GM19438 (cell line): ENCODE results near the gene ITPK1.
"Not testable (repeated sequence)": the region's sequence is repeated elsewhere in the genome, so short reads cannot be mapped to it uniquely, and the experiment has no call there.

Experiments
- ATAC-seq: cut with Tn5 transposase; IDR thresholded peaks from one replicate; pipeline ENCODE4 v1.9.1; 2021; ENCODE audit warnings: low read depth; ENCODE audit not compliant: unreplicated experiment

The ITPK1 gene

GRCh38 chr14:93131257-93131820 lies 15.6 kb upstream of the ITPK1 start:
- ATAC-seq: not testable (repeated sequence)

GRCh38 chr14:93128725-93129459 lies 13.2 kb upstream of the ITPK1 start:
- no peak for ATAC-seq

GRCh38 chr14:93126111-93126510 lies 10.4 kb upstream of the ITPK1 start:
- ATAC-seq: no peak

- no peak for ATAC-seq
Observed at GRCh38 chr14:93122826-93123225, 7.1 kb upstream of the ITPK1 start.

GRCh38 chr14:93121030-93121834 lies 5.5 kb upstream of the ITPK1 start:
- no peak for ATAC-seq

GRCh38 chr14:93120517-93120916 lies 4.8 kb upstream of the ITPK1 start:
- ATAC-seq: no peak

GRCh38 chr14:93116676-93117200 lies 1.0 kb upstream of the ITPK1 start:
- ATAC-seq: no peak

- ATAC-seq: peak; percentile 58
Observed at GRCh38 chr14:93115069-93115820, 480 bp downstream of the ITPK1 start.

GRCh38 chr14:93114713-93115068 lies 1.0 kb downstream of the ITPK1 start:
- ATAC-seq: peak; percentile 3

GRCh38 chr14:93114068-93114710 lies 1.5 kb downstream of the ITPK1 start:
- no peak for ATAC-seq

GRCh38 chr14:93113678-93114067 lies 2.1 kb downstream of the ITPK1 start:
- no peak for ATAC-seq

- no peak for ATAC-seq
Observed at GRCh38 chr14:93112891-93113677, 2.6 kb downstream of the ITPK1 start.

- ATAC-seq: not testable (repeated sequence)
Observed at GRCh38 chr14:93111541-93111940, 4.2 kb downstream of the ITPK1 start.

GRCh38 chr14:93110856-93111419 lies 4.8 kb downstream of the ITPK1 start:
- no peak for ATAC-seq

GRCh38 chr14:93109572-93110481 lies 5.9 kb downstream of the ITPK1 start:
- ATAC-seq: no peak

GRCh38 chr14:93108105-93108504 lies 7.6 kb downstream of the ITPK1 start:
- ATAC-seq: no peak

GRCh38 chr14:93107453-93107852 lies 8.3 kb downstream of the ITPK1 start:
- ATAC-seq: no peak

- ATAC-seq: no peak
Observed at GRCh38 chr14:93106541-93107156, 9.1 kb downstream of the ITPK1 start.
